Mucosa of stomach (tissue), 1 donor: ENCODE data around the gene MCC.

Experiments
- H3K27me3 ChIP-seq: one replicate; pipeline ENCODE4 v1.7.0; 2013; ENCODE audit warnings: mild to moderate bottlenecking, low read length; ENCODE audit not compliant: control insufficient read depth, insufficient read depth
- H3K36me3 ChIP-seq: one replicate; pipeline ENCODE4 v1.7.0; 2013; ENCODE audit warnings: low read length; ENCODE audit not compliant: control insufficient read depth, insufficient read depth
- H3K4me1 ChIP-seq: one replicate; pipeline ENCODE4 v1.7.0; 2013; ENCODE audit warnings: mild to moderate bottlenecking, low read length; ENCODE audit not compliant: control insufficient read depth, insufficient read depth
- H3K4me3 ChIP-seq: one replicate; pipeline ENCODE4 v1.7.0; 2013; ENCODE audit warnings: low read length
- H3K9ac ChIP-seq: one replicate; pipeline ENCODE4 v1.7.0; 2013; ENCODE audit warnings: mild to moderate bottlenecking, low read length, moderate library complexity
- H3K9me3 ChIP-seq: one replicate; pipeline ENCODE4 v1.7.0; 2013; ENCODE audit warnings: mild to moderate bottlenecking, low read length, moderate library complexity; ENCODE audit not compliant: control insufficient read depth
- donor health status: Pancreatic carcinoma.

The MCC gene

DNA sequence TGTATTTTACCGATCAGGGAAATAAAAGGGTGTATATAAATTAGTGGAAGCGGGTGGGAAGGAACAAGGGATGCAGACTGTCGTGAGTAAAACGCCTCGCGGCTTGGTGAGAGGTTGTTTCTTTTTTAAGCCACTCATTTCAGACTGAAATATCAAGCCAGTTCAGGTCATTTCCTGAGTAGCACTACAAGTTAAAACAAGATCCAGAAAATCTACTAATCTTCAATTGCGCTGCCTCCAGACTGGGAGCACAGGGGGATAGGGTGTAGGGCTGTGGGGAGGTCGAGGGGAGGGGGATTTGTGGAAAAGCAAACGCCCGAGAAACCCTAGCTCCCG, 194.3 kb downstream of the MCC start:
- H3K4me3 ChIP-seq = peak overlapping the region; percentile 74
- peaks cover 28% of the 10 kb centered on the region for H3K27me3 ChIP-seq
- no peaks in the 10 kb centered on the region for H3K9me3 ChIP-seq

GRCh38 chr5:113293068-113293974, 194.9 kb downstream of the MCC start:
- Histone ChIP-seq H3K4me1 (peaks cover 10% of the 10 kb centered on the region), H3K27me3 (peaks cover 28% of the 10 kb centered on the region)

More for the DNA sequence above, 194.3 kb downstream of the MCC start:
- Histone ChIP-seq H3K9ac (peak overlapping the region; percentile 63), H3K4me1 (peaks cover 10% of the 10 kb centered on the region), H3K36me3 (no peaks in the 10 kb centered on the region)

GRCh38 chr5:113292462-113292861, 195.8 kb downstream of the MCC start:
- peaks cover 10% of the 10 kb centered on the region for H3K4me1 ChIP-seq
- no peaks in the 10 kb centered on the region for H3K9me3 ChIP-seq
- no peak overlapping the region for H3K4me3 ChIP-seq
- H3K9ac ChIP-seq = no peak overlapping the region
- peaks cover 28% of the 10 kb centered on the region for H3K27me3 ChIP-seq
- H3K36me3 ChIP-seq = no peaks in the 10 kb centered on the region

More at GRCh38 chr5:113293068-113293974, 194.9 kb downstream of the MCC start:
- H3K9me3 ChIP-seq = no peaks in the 10 kb centered on the region
- no peaks in the 10 kb centered on the region for H3K36me3 ChIP-seq
- H3K9ac ChIP-seq = peak overlapping the region; percentile 63
- peak overlapping the region; percentile 3 for H3K4me3 ChIP-seq

- H3K4me3 ChIP-seq = no peak overlapping the region
- no peaks in the 10 kb centered on the region for H3K36me3 ChIP-seq
- H3K27me3 ChIP-seq = no peaks in the 10 kb centered on the region
- H3K9me3 ChIP-seq = no peaks in the 10 kb centered on the region
- no peak overlapping the region for H3K9ac ChIP-seq
- H3K4me1 ChIP-seq = no peaks in the 10 kb centered on the region
Measured at GRCh38 chr5:113283558-113283957, 204.7 kb downstream of the MCC start.

GRCh38 chr5:113282472-113282871, 205.8 kb downstream of the MCC start:
- H3K9me3 ChIP-seq = no peaks in the 10 kb centered on the region
- H3K36me3 ChIP-seq = no peaks in the 10 kb centered on the region
- no peak overlapping the region for H3K4me3 ChIP-seq
- no peaks in the 10 kb centered on the region for H3K27me3 ChIP-seq
- H3K9ac ChIP-seq = no peak overlapping the region
- H3K4me1 ChIP-seq = no peaks in the 10 kb centered on the region

- H3K4me1 ChIP-seq = no peaks in the 10 kb centered on the region
- no peak overlapping the region for H3K9ac ChIP-seq
- H3K4me3 ChIP-seq = no peak overlapping the region
- H3K9me3 ChIP-seq = no peaks in the 10 kb centered on the region
- no peaks in the 10 kb centered on the region for H3K27me3 ChIP-seq
- no peaks in the 10 kb centered on the region for H3K36me3 ChIP-seq
Measured at GRCh38 chr5:113281194-113281593, 207.1 kb downstream of the MCC start.

- Histone ChIP-seq H3K4me3 (no peak overlapping the region), H3K36me3 (no peaks in the 10 kb centered on the region), H3K9me3 (no peaks in the 10 kb centered on the region), H3K9ac (no peak overlapping the region), H3K4me1 (no peaks in the 10 kb centered on the region), H3K27me3 (no peaks in the 10 kb centered on the region)
Measured at GRCh38 chr5:113280541-113280940, 207.7 kb downstream of the MCC start.

GRCh38 chr5:113278976-113279375, 209.3 kb downstream of the MCC start:
- no peaks in the 10 kb centered on the region for H3K27me3 ChIP-seq
- no peaks in the 10 kb centered on the region for H3K9me3 ChIP-seq
- H3K4me1 ChIP-seq = no peaks in the 10 kb centered on the region
- no peaks in the 10 kb centered on the region for H3K36me3 ChIP-seq
- no peak overlapping the region for H3K4me3 ChIP-seq
- H3K9ac ChIP-seq = no peak overlapping the region

DNA sequence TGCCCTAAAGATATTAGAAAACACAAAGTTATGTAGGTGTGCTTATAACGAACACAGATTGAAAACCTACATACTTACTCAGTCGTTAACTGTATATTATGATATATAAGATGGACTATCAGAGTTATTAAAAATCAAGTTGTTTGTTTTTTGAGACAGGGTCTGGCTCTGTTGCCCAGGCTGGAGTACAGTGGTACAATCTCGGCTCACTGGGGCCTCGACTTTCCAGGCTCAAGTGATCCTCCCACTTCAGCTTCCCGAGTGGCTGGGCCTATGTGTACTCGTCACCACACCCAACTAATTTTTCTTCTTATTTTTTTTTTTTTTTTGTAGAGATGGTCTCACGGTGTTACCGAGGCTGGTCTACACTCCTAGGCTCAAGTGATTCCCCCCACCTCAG, 211.8 kb downstream of the MCC start:
- H3K27me3 ChIP-seq = no peaks in the 10 kb centered on the region
- no peaks in the 10 kb centered on the region for H3K9me3 ChIP-seq
- no peak overlapping the region for H3K9ac ChIP-seq
- H3K36me3 ChIP-seq = no peaks in the 10 kb centered on the region
- H3K4me3 ChIP-seq = no peak overlapping the region
- H3K4me1 ChIP-seq = no peaks in the 10 kb centered on the region

- Histone ChIP-seq H3K4me1 (peaks cover 3% of the 10 kb centered on the region), H3K9ac (no peak overlapping the region), H3K27me3 (no peaks in the 10 kb centered on the region), H3K4me3 (no peak overlapping the region), H3K9me3 (no peaks in the 10 kb centered on the region), H3K36me3 (no peaks in the 10 kb centered on the region)
Measured at GRCh38 chr5:113276001-113276400, 212.3 kb downstream of the MCC start.

DNA sequence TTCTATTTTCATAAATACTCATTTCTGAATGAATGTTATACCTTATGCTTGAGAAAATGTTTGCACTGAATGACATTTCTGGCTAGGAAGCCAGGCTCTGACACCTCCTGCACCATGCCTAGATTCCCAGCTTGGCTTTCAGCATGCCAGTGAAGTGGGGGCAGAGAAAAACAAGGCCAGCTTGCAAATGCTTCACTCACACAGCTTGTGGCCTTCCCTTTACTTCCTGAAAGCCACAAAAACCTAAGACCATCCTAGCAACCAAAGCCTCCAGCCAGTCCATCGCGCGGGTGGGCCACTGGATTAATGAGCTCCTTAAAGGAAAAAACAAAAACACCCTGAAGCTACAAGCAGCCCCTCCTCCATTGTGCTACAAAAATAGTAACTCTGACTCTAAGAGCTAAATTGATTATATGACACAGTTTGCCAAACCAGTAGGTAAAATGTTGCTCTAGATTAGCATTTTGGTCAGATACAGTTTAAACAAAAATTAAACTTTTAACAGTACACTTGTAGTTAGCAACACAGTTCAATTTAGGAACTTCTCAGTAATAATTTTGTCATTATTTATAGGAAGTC, 213.3 kb downstream of the MCC start:
- Histone ChIP-seq H3K9me3 (no peaks in the 10 kb centered on the region), H3K4me1 (peaks cover 6% of the 10 kb centered on the region), H3K9ac (no peak overlapping the region), H3K4me3 (no peak overlapping the region), H3K36me3 (no peaks in the 10 kb centered on the region), H3K27me3 (no peaks in the 10 kb centered on the region)

DNA sequence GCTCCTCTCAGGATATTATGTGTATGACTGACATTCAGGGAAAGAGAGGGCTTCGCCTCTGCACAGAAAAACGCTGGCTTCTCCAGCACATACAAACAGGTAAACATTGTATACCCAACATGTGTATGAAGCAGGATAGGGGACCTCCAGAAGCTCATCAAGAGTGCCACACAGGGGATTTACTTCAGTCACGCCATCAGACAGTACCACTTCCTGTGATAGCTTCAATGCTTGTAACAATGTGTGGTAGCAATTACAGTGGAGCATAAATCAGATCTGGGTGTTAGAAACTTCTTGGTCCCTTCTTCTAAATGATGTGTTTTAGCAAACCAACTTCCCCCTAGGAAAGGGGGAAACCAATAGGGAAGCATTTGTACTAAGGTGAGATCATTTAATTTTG, 214.3 kb downstream of the MCC start:
- no peaks in the 10 kb centered on the region for H3K36me3 ChIP-seq
- H3K27me3 ChIP-seq = no peaks in the 10 kb centered on the region
- peaks cover 6% of the 10 kb centered on the region for H3K4me1 ChIP-seq
- H3K4me3 ChIP-seq = no peak overlapping the region
- no peaks in the 10 kb centered on the region for H3K9me3 ChIP-seq
- no peak overlapping the region for H3K9ac ChIP-seq
